GM06990 (cell line): Measurements from ENCODE around the gene HELZ.

Source experiments
- DNase-seq: peaks from one replicate; pipeline ENCODE4 v3.0.0-alpha.2; 2011; ENCODE audit not compliant: insufficient read length; ENCODE audit errors: extremely low read depth
- H3K27me3 ChIP-seq: replicated peaks from 2 replicates; pipeline ENCODE4 v1.6.0; 2011; ENCODE audit warnings: low read length; ENCODE audit not compliant: control insufficient read depth, insufficient read depth
- H3K36me3 ChIP-seq: 2 replicates; pipeline ENCODE4 v1.5.1; 2011; ENCODE audit warnings: low read length; ENCODE audit not compliant: control insufficient read depth, insufficient read depth
- H3K4me3 ChIP-seq: replicated peaks from 2 replicates; pipeline ENCODE4 v1.5.1; 2011; ENCODE audit warnings: low read depth, mild to moderate bottlenecking, control low read depth, low read length
- TF ChIP-seq, protein P1 (sequence below): IDR thresholded peaks from 2 replicates; pipeline ENCODE4 v1.5.1; 2011; ENCODE audit warnings: low read length, control low read depth, mild to moderate bottlenecking, inconsistent platforms; ENCODE audit not compliant: insufficient read depth, poor library complexity, severe bottlenecking

Gene HELZ

GRCh38 chr17:67074781-67075180, 170.2 kb downstream of the HELZ start:
- DNase-seq = no peak
- Histone ChIP-seq H3K27me3 (no peaks in the 10 kb centered on the region), H3K36me3 (peaks cover 2% of the 10 kb centered on the region), H3K4me3 (no peak overlapping the region)
- TF ChIP-seq, protein P1, sequence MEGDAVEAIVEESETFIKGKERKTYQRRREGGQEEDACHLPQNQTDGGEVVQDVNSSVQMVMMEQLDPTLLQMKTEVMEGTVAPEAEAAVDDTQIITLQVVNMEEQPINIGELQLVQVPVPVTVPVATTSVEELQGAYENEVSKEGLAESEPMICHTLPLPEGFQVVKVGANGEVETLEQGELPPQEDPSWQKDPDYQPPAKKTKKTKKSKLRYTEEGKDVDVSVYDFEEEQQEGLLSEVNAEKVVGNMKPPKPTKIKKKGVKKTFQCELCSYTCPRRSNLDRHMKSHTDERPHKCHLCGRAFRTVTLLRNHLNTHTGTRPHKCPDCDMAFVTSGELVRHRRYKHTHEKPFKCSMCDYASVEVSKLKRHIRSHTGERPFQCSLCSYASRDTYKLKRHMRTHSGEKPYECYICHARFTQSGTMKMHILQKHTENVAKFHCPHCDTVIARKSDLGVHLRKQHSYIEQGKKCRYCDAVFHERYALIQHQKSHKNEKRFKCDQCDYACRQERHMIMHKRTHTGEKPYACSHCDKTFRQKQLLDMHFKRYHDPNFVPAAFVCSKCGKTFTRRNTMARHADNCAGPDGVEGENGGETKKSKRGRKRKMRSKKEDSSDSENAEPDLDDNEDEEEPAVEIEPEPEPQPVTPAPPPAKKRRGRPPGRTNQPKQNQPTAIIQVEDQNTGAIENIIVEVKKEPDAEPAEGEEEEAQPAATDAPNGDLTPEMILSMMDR = no peak

- Histone ChIP-seq H3K27me3 (no peaks in the 10 kb centered on the region), H3K36me3 (no peaks in the 10 kb centered on the region), H3K4me3 (no peak overlapping the region)
- TF ChIP-seq, protein P1 = no peak
- no peak for DNase-seq
These were observed 172.1 kb downstream of the HELZ start for GRCh38 chr17:67072885-67073284.

DNA sequence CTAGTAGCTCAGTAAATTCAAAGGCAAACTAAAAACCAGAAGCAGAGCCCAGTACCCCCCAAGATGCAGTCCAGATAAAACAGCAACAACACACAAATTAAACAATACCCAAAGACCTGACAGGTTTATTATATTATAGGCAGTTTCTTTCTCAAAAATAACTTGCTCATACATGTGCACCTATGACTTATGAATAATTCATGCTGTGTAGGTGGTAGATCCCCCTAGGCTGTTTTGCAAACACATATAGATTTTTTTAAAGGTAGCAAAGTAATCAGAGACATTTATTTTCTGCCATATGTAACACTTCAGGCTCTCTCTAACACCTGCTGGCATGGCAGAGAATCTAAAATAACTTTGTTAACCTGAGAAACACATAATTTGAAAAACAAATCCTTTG, 173.4 kb downstream of the HELZ start:
- DNase-seq = no peak
- Histone ChIP-seq H3K4me3 (no peak overlapping the region), H3K36me3 (no peaks in the 10 kb centered on the region), H3K27me3 (no peaks in the 10 kb centered on the region)
- TF ChIP-seq, protein P1 = no peak

DNA sequence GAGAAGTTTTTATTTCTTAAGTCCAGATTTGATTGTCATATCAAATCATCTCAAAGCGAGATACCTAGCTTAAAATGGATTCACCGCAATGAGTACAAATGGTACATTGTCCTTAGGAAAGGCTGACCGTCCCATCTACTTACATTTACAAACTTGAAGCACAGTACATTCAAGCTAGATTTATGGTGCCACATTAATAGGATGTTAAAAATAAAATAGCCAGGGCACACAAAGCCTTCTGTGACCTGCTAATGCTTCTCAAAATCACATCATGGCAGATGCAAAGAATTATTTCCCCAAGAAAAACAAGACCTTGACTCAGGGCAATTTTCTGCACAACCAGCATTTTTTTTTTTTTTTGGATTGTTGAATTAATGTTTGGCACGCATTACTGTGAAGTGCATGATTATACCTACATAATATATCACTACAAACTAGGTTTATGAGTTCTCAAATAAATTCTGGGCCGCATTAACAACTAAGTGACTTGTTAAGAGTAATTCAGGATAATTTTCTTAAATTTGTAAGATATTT, 175.3 kb downstream of the HELZ start:
- Histone ChIP-seq H3K27me3 (no peaks in the 10 kb centered on the region), H3K4me3 (no peak overlapping the region), H3K36me3 (no peaks in the 10 kb centered on the region)
- TF ChIP-seq, protein P1 = no peak
- DNase-seq = no peak

DNA sequence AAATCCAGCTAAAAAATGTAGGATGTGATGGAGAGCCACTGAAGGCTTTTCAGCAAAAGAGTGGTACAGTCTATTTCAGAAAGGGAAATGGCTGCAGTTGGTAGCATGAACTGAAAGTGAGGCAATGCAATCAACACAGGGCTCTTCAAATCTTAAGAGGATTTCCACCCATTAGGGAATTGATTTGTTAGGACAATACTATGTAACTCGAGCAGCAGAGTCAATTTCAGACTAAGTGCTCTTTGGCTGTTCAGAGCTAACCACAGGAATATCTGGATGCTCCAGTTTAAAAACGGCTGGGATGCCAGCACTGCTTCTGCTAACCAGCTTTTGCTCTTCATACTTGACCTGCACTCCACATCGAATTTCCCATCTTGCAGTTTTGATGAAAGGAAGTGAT, 176.0 kb downstream of the HELZ start:
- no peaks in the 10 kb centered on the region for H3K36me3 ChIP-seq
- DNase-seq = no peak
- TF ChIP-seq, protein P1 = no peak

DNA sequence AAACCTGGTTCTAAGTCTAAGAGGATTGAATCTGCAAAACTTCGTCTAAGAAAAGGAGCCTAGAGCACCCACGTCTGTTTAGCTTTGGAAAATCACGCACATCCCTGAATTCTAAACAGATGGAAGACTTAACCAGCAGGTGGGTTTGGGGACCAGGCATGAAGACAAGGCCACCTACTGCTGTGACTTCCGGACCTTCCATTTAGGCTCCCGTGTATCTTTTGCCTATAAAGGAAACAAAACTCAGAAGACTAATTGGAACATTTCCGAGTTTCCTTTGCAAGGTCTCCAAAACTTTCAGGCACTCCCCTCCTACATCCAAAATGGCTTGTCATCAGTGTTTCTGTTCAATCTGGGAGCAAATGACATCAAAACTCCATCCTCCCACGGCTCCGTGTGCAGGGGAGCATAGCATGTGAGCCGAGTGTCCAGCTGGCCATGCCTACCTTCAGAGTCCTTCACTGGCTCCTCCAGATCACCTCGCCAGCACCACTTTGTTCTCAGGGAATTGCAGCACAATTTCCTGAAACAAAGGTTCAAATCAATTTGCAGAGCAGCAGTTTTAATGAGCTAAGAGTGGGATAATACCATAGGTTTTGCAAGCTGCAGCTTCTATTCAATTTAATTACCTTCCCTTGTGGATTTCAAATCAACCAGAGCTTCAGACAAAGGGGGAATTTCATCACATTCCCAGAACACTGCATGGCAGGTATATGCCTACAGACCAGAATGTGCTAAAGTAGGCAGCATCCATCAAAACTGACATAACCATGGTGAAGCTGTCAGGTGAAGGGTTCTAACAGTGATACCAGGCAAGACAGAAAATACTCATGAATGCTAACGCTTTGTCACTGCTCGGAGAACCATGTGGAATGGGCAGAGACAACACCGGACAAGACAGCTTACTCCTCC, 177.2 kb downstream of the HELZ start:
- H3K36me3 ChIP-seq = no peaks in the 10 kb centered on the region
- no peak overlapping the region for H3K4me3 ChIP-seq
- H3K27me3 ChIP-seq = no peaks in the 10 kb centered on the region
- no peak for DNase-seq
- TF ChIP-seq, protein P1 = no peak

More for the DNA sequence above, 176.0 kb downstream of the HELZ start:
- Histone ChIP-seq H3K4me3 (no peak overlapping the region), H3K27me3 (no peaks in the 10 kb centered on the region)
